OCI-M1 (cell line): ENCODE data around the gene ARID5B.

ENCODE experiments used
- DNase-seq: peaks from one replicate; lab custom pipeline; 2025; lab: John Stamatoyannopoulos, UW

ARID5B gene

GRCh38 chr10:61904733-61905725 is 3.5 kb downstream of the ARID5B start:
- peak; percentile 73 for DNase-seq

DNA sequence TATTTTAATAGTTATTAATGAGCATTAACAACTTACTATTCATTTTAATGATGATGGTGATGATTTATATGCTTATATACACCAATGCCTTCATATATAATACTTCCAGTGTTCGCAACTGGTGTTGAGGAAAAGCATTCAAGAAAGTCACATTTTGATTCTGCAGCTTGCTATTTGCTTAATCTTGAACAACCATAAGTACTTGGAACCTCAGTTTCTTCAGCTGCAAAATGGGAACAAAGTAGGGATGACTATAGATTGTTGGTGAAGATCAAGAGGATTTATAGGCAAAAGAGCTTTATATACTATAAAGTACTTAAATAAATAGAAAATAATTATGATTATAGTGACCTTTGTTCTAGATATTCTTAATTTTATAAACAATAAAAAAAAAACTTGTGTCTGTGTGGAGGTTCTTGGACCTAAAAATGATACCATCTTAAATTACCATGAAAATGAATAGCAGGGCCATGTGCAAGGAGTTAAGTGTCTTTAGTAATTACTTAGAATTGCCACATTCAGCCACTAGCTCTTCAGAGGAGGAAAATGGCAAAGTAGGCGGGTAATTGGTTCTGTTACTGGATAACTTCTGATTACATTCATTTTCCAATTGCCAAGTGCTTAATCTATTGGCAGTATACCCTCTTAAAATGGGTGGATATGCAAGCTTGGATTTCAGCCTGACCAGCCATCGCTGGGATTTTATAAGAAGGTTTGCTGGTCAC is 4.5 kb downstream of the ARID5B start:
- DNase-seq, result no peak

DNA sequence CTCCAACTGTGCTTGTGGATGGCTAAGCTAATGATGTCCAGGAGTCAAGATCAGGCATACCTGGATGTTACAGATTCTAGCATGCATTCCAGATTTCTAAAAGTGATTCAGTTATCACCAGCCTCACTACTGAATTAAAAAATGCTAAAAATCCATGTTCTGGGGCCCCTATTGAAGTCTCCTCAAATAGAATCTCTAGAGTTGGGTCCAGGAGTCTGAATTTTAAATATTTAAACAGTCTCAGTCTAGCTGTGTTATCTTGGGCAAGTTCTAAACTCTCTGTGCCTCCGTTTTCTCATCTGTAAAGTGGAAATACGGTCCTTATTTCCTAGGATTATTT is 5.0 kb downstream of the ARID5B start:
- no peak for DNase-seq

DNA sequence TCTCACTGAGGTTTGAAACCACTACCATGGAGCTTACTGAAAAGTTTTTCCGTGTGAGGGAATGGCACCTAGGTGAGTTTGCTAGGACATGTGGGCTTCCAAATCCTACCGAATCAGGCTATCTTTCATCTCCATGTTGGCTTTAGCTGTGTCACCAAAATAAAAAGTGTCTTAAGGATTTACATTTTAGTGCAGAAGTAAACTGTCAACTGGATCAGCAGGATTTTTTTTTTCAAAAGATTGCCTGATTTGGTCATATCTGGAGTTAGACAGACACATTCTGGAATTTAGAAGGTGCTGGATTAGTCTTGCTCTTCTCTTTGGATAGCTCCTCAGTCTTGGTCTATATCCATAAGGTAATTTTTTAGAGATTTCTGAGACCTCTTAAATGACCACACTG is 5.5 kb downstream of the ARID5B start:
- DNase-seq, result no peak

DNA sequence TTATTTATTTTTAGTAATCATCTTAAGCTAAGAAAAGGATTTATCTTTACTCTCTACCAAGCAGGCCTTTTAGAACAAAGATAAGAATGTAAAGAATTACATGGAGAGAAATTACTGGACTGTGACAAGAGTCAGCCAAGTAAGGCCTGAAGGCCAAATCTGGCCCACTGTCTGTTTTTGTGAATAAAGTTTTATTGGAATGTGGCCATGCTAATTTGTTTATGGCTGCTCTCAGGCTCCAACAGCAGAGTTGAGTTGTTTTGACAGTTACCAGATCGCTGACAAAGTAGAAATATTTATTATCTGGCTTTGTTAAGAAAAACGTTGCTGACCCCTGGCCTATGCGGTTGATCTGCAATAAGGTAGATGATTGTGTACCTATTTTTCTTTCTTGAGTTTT is 6.1 kb downstream of the ARID5B start:
- no peak for DNase-seq

DNA sequence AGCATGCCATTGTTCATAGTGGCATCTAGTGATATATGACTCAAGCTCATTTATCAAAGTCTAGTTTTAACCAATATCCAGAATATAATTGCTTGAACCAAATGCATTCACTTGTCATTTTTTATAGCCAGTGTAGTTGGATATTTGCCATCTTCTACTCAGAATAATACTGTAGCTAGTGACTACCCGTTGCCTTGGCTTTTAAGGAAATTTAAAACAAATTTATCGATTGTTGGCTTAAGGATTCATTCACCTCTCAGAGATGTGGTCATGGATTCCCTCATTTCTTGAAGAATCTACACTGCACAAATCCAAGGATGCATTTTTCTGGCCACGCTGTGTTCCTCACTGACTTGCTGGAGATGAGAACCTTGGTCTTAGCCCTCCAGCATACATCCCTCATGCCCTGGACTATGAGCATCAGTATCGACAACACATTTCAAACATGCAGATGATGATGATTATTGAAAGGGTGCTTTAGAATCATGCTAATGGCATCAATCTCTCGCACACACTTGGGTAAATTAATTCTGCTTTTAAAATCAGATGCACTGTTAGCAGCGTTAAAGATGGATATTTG is 8.8 kb downstream of the ARID5B start:
- no peak for DNase-seq

DNA sequence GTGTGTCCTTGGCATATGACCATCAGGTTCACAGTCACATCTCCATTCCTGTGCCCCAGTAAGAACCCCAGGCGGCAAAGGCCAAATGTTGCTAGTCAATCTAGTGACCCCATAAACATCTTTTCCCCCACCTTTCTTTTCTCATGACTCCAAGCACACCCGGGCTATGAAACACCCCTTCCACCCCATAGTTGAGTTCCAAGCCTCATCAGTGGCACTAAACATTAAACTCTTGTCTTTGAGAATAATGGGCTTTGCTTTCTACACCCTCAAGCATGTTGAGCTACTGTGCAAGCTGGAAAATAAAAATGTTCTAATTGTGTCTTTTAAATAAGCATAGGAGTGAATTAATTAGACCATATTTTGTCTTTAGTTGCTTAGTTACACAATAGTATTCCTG is 9.4 kb downstream of the ARID5B start:
- DNase-seq, result no peak

DNA sequence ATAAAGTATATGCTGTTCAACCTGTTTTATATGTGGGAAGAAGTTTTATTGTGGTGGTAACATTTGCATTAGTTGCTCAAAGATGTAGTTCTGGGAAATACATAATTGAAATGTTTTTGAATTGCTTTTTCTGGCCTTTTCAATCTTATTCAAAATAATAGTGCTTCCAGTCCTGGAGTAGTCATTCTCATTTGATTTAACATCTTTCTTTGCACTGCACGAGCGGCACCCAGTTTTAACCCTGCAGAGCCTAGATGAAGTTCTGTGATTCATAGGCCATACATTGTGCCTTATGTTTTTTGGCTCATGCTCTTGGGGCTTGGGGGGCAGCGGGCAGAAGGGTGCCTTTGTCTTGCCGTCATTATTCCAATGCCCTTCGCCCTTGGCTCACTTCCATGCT is 9.9 kb downstream of the ARID5B start:
- DNase-seq, result no peak

- no peak for DNase-seq
Measured at GRCh38 chr10:61912981-61913380, 11.5 kb downstream of the ARID5B start.

DNA sequence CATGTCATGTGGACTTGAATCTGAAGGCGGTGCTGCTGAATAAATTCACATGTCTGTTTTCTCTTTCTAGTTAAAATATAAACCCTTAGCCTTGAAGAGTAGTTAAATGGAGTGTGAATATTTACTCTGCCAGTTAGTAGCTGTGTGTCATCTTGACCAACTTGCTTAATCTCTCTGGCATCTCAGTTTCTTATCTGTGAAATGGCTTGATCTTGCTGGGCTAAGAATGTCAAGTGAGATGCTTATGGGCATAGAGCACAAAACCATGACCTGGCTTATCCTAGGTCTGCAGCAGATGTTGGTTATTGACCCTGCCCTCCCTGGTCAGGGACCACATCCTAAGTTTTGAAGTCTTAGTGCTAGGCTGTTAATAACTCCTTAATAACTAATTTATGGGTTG is 16.6 kb downstream of the ARID5B start:
- DNase-seq, result no peak

GRCh38 chr10:61918989-61919388 is 17.5 kb downstream of the ARID5B start:
- DNase-seq, result peak; percentile 16

DNA sequence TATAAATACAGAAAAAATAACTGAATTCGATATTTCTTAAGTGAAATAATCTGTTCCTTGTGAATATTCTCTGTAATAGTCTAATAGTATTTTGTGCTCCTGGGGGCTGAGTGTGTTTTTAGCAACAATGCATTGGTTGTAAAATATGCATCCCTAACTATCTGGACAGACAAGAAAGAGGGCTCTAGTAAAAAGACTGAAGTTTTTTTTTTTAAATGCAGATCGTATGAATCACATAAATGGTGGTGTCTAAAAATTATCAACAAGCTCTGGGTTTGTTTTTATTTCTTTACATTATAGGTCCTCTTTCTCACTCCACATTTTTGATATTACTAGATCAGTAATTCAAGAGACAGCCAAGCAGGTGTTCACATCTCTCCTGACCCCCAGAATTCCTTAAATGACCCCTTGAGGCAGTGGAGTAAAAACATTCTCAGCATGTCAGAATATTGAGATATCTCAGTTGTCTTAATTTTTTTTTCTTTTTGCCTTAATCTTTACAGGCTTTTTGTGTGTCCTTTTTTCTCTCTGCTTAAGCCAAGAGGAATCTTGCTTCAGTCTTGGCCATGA is 18.2 kb downstream of the ARID5B start:
- no peak for DNase-seq

- no peak for DNase-seq
Measured at GRCh38 chr10:61921143-61921542, 19.6 kb downstream of the ARID5B start.

DNA sequence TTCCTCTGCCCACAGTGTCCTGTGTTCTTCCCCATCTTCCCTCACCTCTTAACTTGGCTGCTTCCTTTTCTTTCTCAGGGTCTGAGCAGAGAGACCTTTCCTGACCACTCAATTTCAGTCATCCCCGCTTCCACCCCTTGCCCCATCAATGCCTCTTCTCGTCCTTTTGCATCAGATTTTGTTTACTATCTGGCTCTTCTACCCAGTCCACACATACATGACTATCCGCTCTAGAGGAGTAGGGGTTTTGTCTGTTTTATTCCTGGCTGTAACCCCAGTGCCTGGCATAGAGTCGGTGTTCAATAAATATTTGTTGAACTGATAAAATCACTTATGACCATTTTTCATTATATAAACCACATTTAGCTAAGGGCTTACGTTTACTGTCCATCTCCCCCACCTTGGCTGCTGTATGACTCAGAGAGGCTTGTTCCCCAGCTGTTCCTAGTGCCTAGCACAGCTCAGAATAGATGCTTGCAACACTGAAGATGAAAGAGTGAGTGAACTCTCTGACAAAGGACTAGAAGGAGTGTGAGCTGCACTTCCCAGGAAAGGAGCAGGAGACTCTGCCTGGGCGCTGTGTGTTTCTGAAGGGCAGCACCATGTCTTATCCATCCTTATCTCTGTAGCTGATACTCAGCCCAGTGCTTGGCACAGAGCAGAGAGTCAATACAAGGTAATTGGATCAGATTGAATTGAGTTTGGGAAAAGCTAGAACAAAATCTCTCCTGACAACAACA is 21.9 kb downstream of the ARID5B start:
- DNase-seq, result no peak

DNA sequence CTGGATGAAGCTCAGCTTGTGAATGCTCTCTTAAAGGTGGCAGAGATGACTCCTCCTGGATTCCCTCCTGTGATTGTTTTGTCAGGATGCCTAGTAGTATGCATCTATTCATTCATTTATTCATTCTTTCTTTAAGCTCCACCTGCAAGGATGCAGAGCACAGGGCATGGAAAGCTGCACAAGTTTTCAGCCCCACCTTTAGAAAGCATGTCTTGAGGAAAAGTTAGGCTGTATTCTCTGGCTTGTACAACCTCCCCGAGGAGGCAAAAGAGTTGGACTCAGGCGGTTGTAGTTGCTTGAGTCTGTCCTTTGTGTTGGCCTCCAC is 22.4 kb downstream of the ARID5B start:
- no peak for DNase-seq

- no peak for DNase-seq
Measured at GRCh38 chr10:61929555-61929954, 28.1 kb downstream of the ARID5B start.

- DNase-seq, result no peak
Measured at GRCh38 chr10:61931620-61932332, 30.3 kb downstream of the ARID5B start.

- DNase-seq, result peak; percentile 15
Measured at GRCh38 chr10:61933859-61934555, 32.5 kb downstream of the ARID5B start.

- DNase-seq, result no peak
Measured at GRCh38 chr10:61935077-61935476, 33.6 kb downstream of the ARID5B start.

- DNase-seq, result no peak
Measured at GRCh38 chr10:61936770-61937169, 35.3 kb downstream of the ARID5B start.
